ENCODE measurements around the gene UQCRQ. TPM values are rescaled to one million over a fixed set of nuclear protein-coding genes. Genes with fewer than 3 reads are reported as not detected.

UQCRQ gene
- total and polyA plus RNA-seq, 2 donors from 2014 or later: 306 to 1,158 TPM

GRCh38 chr5:132865668-132866341, 637 bp upstream of the UQCRQ start:
- Histone ChIP-seq H3K27me3 (ENCODE audit: control insufficient read depth, insufficient read depth, low read length) (no peaks in the 10 kb centered on the region), H3K36me3 (ENCODE audit: control insufficient read depth in 2 of 3, insufficient read depth in 3 of 3, low read length in 3 of 3) (peaks cover 0 to 17% (median 13%) of the 10 kb centered on the region in 3 donors), H3K4me1 (ENCODE audit: control insufficient read depth in 2 of 3, insufficient read depth in 2 of 3, low read depth in 1 of 3, low read length in 3 of 3) (peaks cover 0 to 15% (median 10%) of the 10 kb centered on the region in 3 donors), H3K9ac (ENCODE audit: low read length in 3 of 3) (peak overlapping the region; percentile 26 to 95 (median 65)), H3K27ac (ENCODE audit: low read depth in 2 of 2, low read length in 2 of 2) (peak overlapping the region; percentile 89 to 94), H3K9me3 (ENCODE audit: control insufficient read depth in 2 of 3, insufficient read depth in 1 of 3, low read length in 3 of 3) (no peaks in the 10 kb centered on the region), H3K4me3 (ENCODE audit: low read length in 3 of 3) (peak overlapping the region; percentile 50 to 90 (median 88))
- intact Hi-C loops (cut with DNase I): no loop called here
- DNase-seq: no peak
- no peak for TF ChIP-seq CTCF (IDR thresholded peaks at IDR 0.05; ENCODE audit: borderline replicate concordance, extremely low read depth, insufficient read depth)
- FAIRE-seq: no peak

GRCh38 chr5:132867046-132867451, 607 bp downstream of the UQCRQ start:
- H3K27ac ChIP-seq (ENCODE audit: low read depth in 2 of 2, low read length in 2 of 2): peak overlapping the region; percentile 89 to 94
- peaks cover 0 to 20% (median 10%) of the 10 kb centered on the region in 3 donors for H3K4me1 ChIP-seq (ENCODE audit: control insufficient read depth in 2 of 3, insufficient read depth in 2 of 3, low read depth in 1 of 3, low read length in 3 of 3)
- H3K9me3 ChIP-seq (ENCODE audit: control insufficient read depth in 2 of 3, insufficient read depth in 1 of 3, low read length in 3 of 3): no peaks in the 10 kb centered on the region
- H3K4me3 ChIP-seq (ENCODE audit: low read length in 3 of 3): peak overlapping the region; percentile 88 to 93 (median 90)
- TF ChIP-seq CTCF (IDR thresholded peaks at IDR 0.05; ENCODE audit: borderline replicate concordance, extremely low read depth, insufficient read depth): no peak
- H3K9ac ChIP-seq (ENCODE audit: low read length in 3 of 3): peak overlapping the region; percentile 65 to 95 (median 72)
- peaks cover 3 to 25% (median 17%) of the 10 kb centered on the region in 3 donors for H3K36me3 ChIP-seq (ENCODE audit: control insufficient read depth in 2 of 3, insufficient read depth in 3 of 3, low read length in 3 of 3)
- H3K27me3 ChIP-seq (ENCODE audit: control insufficient read depth, insufficient read depth, low read length): no peaks in the 10 kb centered on the region
- DNase-seq: no peak
- intact Hi-C loops (cut with DNase I): no loop called here
- no peak for FAIRE-seq

- H3K4me1 ChIP-seq (ENCODE audit: control insufficient read depth in 2 of 3, insufficient read depth in 2 of 3, low read depth in 1 of 3, low read length in 3 of 3): peaks cover 0 to 30% (median 18%) of the 10 kb centered on the region in 3 donors
- H3K27ac ChIP-seq (ENCODE audit: low read depth in 2 of 2, low read length in 2 of 2): no peak overlapping the region
- FAIRE-seq (no peak), DNase-seq (no peak)
- H3K4me3 ChIP-seq (ENCODE audit: low read length in 3 of 3): no peak overlapping the region
- no peak overlapping the region for H3K9ac ChIP-seq (ENCODE audit: low read length in 3 of 3)
- peaks cover 6 to 28% (median 20%) of the 10 kb centered on the region in 3 donors for H3K36me3 ChIP-seq (ENCODE audit: control insufficient read depth in 2 of 3, insufficient read depth in 3 of 3, low read length in 3 of 3)
- intact Hi-C loops (cut with DNase I): no loop called here
- no peaks in the 10 kb centered on the region for H3K27me3 ChIP-seq (ENCODE audit: control insufficient read depth, insufficient read depth, low read length)
- H3K9me3 ChIP-seq (ENCODE audit: control insufficient read depth in 2 of 3, insufficient read depth in 1 of 3, low read length in 3 of 3): no peaks in the 10 kb centered on the region
- no peak for TF ChIP-seq CTCF (IDR thresholded peaks at IDR 0.05; ENCODE audit: borderline replicate concordance, extremely low read depth, insufficient read depth)
These were observed 2.3 kb downstream of the UQCRQ start for GRCh38 chr5:132868754-132869153.

Measured in kidney (tissue), 14 donors.